Dermis microvascular lymphatic vessel endothelial cell (primary cell): ENCODE measurements around the gene CCDC107. TPM values are rescaled to one million over a fixed set of nuclear protein-coding genes. Genes with fewer than 3 reads are reported as not detected.
"Not testable (repeated sequence)": the region's sequence is repeated elsewhere in the genome, so short reads cannot be mapped to it uniquely, and the experiment has no call there.

Experiments used
- DNase-seq, 2 donors: peaks; one replicate each; pipeline versions ENCODE4 v3.0.0 to v3.0.0-alpha.2; 2010; ENCODE audit warnings: low read depth in 2 of 2
- total RNA-seq: library from RNA; depleted of rRNA; stranded (reverse); fragments of >200 nt; gene quantifications from 2 replicates; pipeline ENCODE4 v1.2.1, GENCODE V29; 2014

CCDC107 gene
- 7.7 and 10.9 TPM in 2 replicates for total RNA-seq

GRCh38 chr9:35658137-35658967, at the start of gene CCDC107:
CCDC107 (plus strand) TSS chr9:35658292; CDS start chr9:35658380, 88 bp downstream.
- peak; percentile 65 to 89 for DNase-seq

GRCh38 chr9:35609001-35609819, 48.9 kb upstream of the CCDC107 start:
- no peak for DNase-seq

GRCh38 chr9:35609820-35610163, 48.3 kb upstream of the CCDC107 start:
- DNase-seq: no peak

GRCh38 chr9:35611230-35611797, 46.8 kb upstream of the CCDC107 start:
- peak in 1 of 2 donors; percentile 42 for DNase-seq

GRCh38 chr9:35612066-35612465, 46.0 kb upstream of the CCDC107 start:
- DNase-seq: not testable (repeated sequence)

- no peak for DNase-seq
Observed at GRCh38 chr9:35612843-35613242, 45.2 kb upstream of the CCDC107 start.

- DNase-seq: no peak
Observed at GRCh38 chr9:35615981-35616680, 42.0 kb upstream of the CCDC107 start.

- DNase-seq: peak in 1 of 2 donors; percentile 51
Observed at GRCh38 chr9:35616681-35617459, 41.2 kb upstream of the CCDC107 start.

- no peak for DNase-seq
Observed at GRCh38 chr9:35617548-35617947, 40.5 kb upstream of the CCDC107 start.

GRCh38 chr9:35618325-35618727, 39.8 kb upstream of the CCDC107 start, which contains the start of gene CD72:
CD72 (minus strand) TSS chr9:35618413; CDS start chr9:35618303, 110 bp downstream.
- DNase-seq: no peak

GRCh38 chr9:35618854-35619799, 39.0 kb upstream of the CCDC107 start:
- DNase-seq: no peak

GRCh38 chr9:35619800-35620158, 38.3 kb upstream of the CCDC107 start:
- DNase-seq: no peak

GRCh38 chr9:35627575-35627974, 30.5 kb upstream of the CCDC107 start:
- no peak for DNase-seq

GRCh38 chr9:35628389-35628991, 29.6 kb upstream of the CCDC107 start:
- no peak for DNase-seq

GRCh38 chr9:35629597-35629996, 28.5 kb upstream of the CCDC107 start:
- DNase-seq: no peak

GRCh38 chr9:35635730-35636129, 22.4 kb upstream of the CCDC107 start:
- DNase-seq: no peak

GRCh38 chr9:35636135-35636876, 21.8 kb upstream of the CCDC107 start:
- DNase-seq: no peak

GRCh38 chr9:35636877-35637246, 21.2 kb upstream of the CCDC107 start:
- not testable (repeated sequence) for DNase-seq
